ENCODE results near the gene PRKCE. TPM values are rescaled to one million over a fixed set of nuclear protein-coding genes. Genes with fewer than 3 reads are reported as not detected.

PRKCE gene
- total RNA-seq, 1 donor from 2014 or later: 28.4 TPM

GRCh38 chr2:45723857-45724256 lies 72.4 kb downstream of the PRKCE start:
- DNase-seq (ENCODE audit: low read depth in 2 of 2): no peak

GRCh38 chr2:45724335-45724734 lies 72.9 kb downstream of the PRKCE start:
- DNase-seq (ENCODE audit: low read depth in 2 of 2): no peak

- DNase-seq (ENCODE audit: low read depth in 2 of 2): no peak
Measured at GRCh38 chr2:45725731-45726130, 74.3 kb downstream of the PRKCE start.

- no peak for DNase-seq (ENCODE audit: low read depth in 2 of 2)
Measured at GRCh38 chr2:45726188-45726587, 74.7 kb downstream of the PRKCE start.

- no peak for DNase-seq (ENCODE audit: low read depth in 2 of 2)
Measured at GRCh38 chr2:45728458-45728942, 77.0 kb downstream of the PRKCE start.

DNA sequence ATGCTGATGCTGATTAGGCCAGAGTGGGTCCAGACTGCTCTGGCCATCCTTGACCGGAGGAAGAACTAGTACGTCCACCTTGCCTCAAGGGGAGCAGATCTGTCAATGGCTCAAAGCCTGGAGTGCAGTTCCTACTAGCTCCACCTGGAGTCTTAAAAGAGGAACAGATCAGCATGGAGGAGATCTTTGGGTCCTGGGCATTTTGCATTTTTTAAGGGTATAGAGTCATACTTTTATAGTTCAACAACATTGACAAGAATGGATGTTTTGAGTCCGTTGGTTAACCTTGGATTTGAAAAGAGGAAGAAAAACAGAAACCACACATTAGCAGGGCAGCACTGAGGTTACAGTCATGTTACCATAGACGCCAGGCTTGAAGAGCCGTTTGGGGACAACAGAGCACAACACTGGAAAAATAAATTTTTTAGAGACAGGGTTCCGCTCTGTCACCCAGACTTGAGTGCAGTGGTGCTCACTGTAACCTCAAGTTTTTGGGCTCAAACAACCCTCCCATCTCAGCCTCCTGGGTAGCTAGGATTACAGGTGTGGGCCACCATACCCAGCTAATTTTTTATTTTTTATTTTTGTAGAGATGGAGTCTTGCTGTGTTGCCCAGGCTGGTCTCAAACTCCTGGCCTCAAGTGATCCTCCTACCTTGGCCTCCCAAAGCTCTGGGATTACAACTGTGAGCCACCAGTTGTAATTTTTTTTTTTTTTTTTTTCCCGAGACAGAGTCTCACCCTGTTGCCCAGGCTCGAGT lies 78.5 kb downstream of the PRKCE start:
- DNase-seq (ENCODE audit: low read depth in 2 of 2): peak in 1 of 2 donors; percentile 24

- no peak for DNase-seq (ENCODE audit: low read depth in 2 of 2)
Measured at GRCh38 chr2:45731141-45731540, 79.7 kb downstream of the PRKCE start.

DNA sequence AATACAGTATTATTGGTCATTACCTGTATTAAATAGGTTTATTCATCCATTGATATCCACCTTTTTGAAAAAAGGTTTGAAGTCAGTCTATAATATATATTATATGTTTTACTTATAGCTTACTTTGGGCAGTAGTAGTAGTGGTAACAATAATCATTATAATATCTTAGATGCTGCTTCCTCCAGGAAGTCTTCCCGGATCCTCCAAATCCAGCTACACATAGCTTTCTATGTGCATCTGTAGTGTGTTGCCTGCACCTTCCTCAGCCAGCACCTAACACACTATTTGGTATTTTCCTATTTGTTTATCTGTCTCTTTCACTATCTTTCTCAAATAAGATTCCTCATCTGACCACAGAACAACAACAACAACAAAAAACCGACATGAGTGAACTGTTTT lies 81.0 kb downstream of the PRKCE start:
- DNase-seq (ENCODE audit: low read depth in 2 of 2): no peak

DNA sequence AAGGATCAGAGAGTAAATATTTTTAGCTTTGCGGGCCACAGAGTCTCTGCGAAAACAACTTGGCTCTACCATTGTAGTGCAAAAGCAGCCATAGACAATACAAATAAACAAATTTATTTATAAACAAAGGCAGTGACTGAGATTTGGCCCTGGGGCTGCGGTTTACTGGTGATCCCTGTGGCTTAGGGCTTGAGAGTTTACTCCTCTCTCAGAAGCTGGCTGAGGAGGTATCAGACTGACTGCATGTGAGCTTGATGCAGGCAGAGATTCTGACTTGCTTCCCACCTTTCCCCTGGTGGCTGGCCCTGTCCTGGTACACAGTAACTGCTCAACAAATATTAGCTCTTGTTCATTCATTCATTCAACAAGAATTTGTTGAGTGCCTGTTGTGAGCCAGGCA lies 81.5 kb downstream of the PRKCE start:
- no peak for DNase-seq (ENCODE audit: low read depth in 2 of 2)

- no peak for DNase-seq (ENCODE audit: low read depth in 2 of 2)
Measured at GRCh38 chr2:45734336-45734735, 82.9 kb downstream of the PRKCE start.

DNA sequence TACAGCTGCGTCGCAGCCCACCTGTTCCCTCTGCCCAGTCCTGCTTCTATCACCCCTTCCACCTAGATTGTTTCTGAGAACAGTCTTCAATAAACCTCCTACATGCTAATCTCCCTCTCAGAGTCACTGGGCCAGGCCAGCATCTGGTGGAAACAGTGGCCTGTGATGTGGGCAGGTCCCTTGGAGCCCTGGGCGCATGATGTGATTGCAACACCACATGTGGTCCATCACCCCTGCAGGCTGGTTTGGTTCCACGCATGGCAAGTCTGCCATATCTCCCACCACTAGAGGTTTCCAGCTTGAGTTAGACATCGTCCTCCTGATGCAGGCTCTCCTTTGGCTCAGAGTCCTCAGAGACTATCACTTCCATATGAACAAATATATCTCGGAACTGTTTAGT lies 83.5 kb downstream of the PRKCE start:
- DNase-seq (ENCODE audit: low read depth in 2 of 2): no peak

- no peak for DNase-seq (ENCODE audit: low read depth in 2 of 2)
Measured at GRCh38 chr2:45736757-45737704, 85.6 kb downstream of the PRKCE start.

DNA sequence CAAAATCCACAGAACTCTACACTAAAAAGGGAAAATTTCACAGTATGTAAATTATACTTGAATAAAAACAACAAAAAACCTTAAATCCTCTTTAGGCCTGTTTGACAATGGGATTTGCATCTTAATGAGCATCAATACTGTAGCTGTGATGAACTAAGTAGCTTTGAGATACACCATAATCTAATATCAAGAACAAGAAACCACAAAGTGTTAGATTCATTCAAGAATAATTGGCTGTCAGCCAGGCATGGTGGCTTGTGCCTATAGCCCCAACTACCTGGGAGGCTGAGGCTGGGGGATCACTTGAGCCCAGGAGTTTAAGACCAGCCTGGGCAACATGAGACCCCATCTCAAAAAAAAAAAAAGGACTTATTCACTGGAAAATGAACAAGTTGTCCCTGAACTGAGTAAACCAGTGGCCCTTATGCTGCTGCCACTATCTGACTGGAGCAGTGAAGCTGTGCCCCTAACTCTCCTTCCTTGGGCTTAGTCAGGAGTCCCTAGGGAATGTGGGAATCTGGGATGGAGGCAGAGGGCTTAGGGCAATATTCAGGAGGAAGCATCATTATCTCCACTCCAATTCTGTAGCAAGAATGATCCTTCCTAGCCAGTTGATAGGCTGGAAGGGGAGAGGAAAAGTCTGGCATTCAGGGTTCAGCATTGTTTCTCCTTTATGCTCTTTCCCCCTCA lies 88.5 kb downstream of the PRKCE start:
- no peak for DNase-seq (ENCODE audit: low read depth in 2 of 2)

- no peak for DNase-seq (ENCODE audit: low read depth in 2 of 2)
Measured at GRCh38 chr2:45741161-45741850, 89.8 kb downstream of the PRKCE start.

DNA sequence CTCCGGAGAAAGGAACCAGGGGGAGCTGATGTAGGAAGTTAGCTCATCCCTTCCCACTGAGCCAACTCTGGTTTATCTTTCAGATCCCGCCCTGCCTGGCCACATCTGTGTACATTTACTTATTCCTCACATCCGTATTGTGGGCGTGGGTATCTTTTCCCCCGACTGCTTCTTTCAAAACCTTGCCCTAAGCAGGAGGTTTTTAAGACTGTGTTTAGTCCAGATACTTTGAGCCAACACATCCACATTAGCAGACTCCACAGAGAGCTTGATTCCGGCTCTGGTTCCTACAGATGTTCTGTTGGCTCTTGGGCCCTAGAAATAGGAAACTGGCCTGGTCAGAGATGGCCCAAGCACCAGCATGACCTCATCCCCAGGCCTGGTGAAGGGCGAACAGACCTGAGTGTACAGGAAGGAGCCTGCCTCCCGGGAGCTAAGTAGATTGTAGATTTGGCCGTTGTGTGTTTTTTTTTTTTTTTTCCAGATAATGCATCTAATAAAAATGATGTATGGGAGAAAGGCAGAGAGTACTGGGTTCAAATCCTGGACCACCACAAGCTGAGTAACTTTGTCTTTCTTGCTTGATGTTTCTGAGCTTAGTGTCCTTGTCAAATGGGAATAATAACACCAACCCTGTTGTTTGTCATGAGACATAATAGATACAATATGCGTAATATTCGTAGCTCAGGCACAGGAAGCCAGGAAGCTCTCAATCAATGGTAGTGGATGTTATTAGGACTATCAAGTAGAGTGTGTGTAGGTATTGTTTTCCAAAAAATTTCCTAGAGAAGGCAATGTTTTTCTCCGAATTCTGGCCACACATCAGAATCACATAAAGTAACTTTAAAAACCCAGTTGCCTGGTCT lies 92.3 kb downstream of the PRKCE start:
- DNase-seq (ENCODE audit: low read depth in 2 of 2): peak; percentile 58 to 82

- DNase-seq (ENCODE audit: low read depth in 2 of 2): peak in 1 of 2 donors; percentile 9
Measured at GRCh38 chr2:45745231-45745630, 93.8 kb downstream of the PRKCE start.

DNA sequence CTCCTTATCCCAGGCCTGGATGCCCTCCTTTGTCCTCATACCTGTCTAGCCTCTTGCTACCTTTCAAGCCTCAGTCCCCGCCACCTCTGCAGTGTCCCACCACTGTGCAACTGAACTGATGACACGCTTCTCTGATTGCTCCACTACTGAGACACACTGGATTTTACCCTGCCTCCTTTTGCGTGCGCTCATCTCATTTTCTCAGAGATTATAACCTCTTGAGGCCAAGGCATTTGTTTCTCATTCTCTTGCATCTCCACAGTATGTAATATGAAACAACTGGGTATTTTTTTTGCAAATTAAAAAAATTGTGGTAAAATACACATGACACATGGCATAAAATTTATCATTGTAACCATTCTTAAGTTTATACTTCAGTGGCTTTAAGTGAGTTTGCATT lies 95.4 kb downstream of the PRKCE start:
- DNase-seq (ENCODE audit: low read depth in 2 of 2): no peak

DNA sequence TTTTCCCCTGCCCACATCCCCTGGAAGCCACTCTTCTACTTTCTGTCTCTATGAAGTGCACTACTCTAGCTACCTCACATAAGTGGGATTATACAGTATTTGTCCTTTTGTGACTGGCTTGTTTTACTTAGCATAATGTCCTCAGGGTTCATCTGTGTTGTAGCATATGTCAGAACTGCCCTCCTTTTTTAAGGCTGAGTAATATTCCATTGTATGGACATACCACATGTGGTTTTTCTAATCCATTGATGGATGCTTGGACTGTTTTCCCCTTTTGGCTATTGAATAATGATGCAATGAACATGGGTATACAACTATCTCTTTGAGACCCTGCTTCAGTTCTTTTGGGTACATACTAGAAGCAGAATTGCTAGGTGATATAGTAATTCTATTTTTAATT lies 95.9 kb downstream of the PRKCE start:
- DNase-seq (ENCODE audit: low read depth in 2 of 2): no peak

GRCh38 chr2:45748239-45748638 lies 96.8 kb downstream of the PRKCE start:
- no peak for DNase-seq (ENCODE audit: low read depth in 2 of 2)

- DNase-seq (ENCODE audit: low read depth in 2 of 2): no peak
Measured at GRCh38 chr2:45750001-45750400, 98.5 kb downstream of the PRKCE start.

Measured in dermis microvascular lymphatic vessel endothelial cell (primary cell).